Measurements from ENCODE around the gene KRTAP22-1.

The KRTAP22-1 gene

DNA sequence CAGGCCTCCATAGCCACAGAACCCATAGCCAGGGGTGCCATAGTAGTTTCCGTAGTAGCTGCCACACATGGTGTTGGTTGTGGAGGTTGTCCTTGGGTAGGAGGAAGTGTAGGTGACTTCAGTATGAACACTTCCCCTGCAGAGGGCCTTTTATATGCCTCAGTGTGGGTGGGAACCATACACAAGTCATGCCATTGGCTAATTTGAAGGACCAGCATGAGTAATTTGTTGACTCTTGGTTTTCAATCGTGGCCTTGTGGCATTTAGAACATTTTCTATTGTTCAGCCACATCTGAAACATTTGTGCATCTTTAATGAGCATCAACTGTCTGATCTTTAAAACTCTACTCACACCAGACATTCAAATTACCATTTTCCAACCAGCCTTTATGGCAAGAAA lies 12.9 kb downstream of the KRTAP22-1 start, which contains the start of gene KRTAP6-1:
Gene KRTAP6-1 (minus strand): TSS at position 95 of the 400 bp plus-strand sequence. CDS start 26 bp downstream, at position 69.
- no peak within 1 kb of the TSS for H3K4me3 ChIP-seq (ENCODE audit: low read depth, low read length)
- no peak for TF ChIP-seq MAX (IDR thresholded peaks at IDR 0.05; ENCODE audit: low read depth, low read length)
- no peak for TF ChIP-seq CTCF (IDR thresholded peaks at IDR 0.05; ENCODE audit: low read depth, low read length)
- no peak for TF ChIP-seq POLR2A (IDR thresholded peaks at IDR 0.05; ENCODE audit: extremely low read depth, insufficient read length)
- no peak for TF ChIP-seq MYC (IDR thresholded peaks at IDR 0.05; ENCODE audit: low read depth, low read length)
- no peak for DNase-seq (ENCODE audit: low read depth)

DNA sequence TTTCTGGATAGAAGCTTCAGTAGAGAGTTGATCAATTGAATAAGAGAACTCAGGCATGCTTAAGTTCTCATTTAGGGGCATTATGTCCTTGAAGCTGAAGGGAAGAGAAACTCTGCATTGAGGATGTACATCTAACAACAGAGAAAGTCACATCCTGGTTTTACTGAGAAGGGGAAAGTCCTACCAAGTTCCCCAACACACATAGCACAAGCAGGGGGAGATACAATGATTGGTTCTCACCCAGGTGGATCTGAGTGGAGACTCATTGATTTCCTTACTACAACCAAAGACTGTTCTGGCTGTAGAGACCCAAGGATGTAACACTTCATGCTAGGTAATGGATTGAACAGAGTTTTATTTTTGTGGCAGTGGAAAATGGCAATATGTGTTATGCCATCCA lies 14.3 kb downstream of the KRTAP22-1 start:
- no peak overlapping the region for H3K4me3 ChIP-seq (ENCODE audit: low read depth, low read length)
- no peak for DNase-seq (ENCODE audit: low read depth)
- TF ChIP-seq MYC (IDR thresholded peaks at IDR 0.05; ENCODE audit: low read depth, low read length) (no peak), POLR2A (IDR thresholded peaks at IDR 0.05; ENCODE audit: extremely low read depth, insufficient read length) (no peak), CTCF (IDR thresholded peaks at IDR 0.05; ENCODE audit: low read depth, low read length) (no peak), MAX (IDR thresholded peaks at IDR 0.05; ENCODE audit: low read depth, low read length) (no peak)

DNA sequence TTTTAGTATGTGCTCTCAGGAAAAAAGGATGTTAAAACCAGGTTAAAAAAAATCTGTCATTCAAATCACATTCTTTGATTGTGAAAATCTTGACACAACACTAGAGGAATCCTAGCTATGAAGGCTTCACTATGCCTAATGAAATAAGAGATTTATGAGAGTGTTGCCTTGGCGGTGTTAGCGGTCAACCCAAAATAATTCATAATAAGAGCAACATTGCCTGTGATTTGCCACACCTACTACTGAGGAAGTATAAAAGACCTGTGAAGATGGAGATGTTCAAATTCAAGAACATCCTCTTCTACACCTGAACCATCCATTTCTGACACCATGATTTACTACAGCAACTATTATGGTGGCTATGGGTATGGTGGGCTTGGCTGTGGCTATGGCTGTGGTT lies 15.2 kb downstream of the KRTAP22-1 start, which contains the start of gene KRTAP20-1:
Gene KRTAP20-1 (plus strand): TSS at position 301 of the 400 bp plus-strand sequence. CDS start 30 bp downstream, at position 331.
- DNase-seq (ENCODE audit: low read depth), result no peak
- TF ChIP-seq MYC (IDR thresholded peaks at IDR 0.05; ENCODE audit: low read depth, low read length) (no peak), POLR2A (IDR thresholded peaks at IDR 0.05; ENCODE audit: extremely low read depth, insufficient read length) (no peak)
- no peak within 1 kb of the TSS for H3K4me3 ChIP-seq (ENCODE audit: low read depth, low read length)

- DNase-seq (ENCODE audit: low read depth), result no peak
- TF ChIP-seq MAX (IDR thresholded peaks at IDR 0.05; ENCODE audit: low read depth, low read length), result no peak
Observed at GRCh38 chr21:30620080-30620479, 19.2 kb downstream of the KRTAP22-1 start.

DNA sequence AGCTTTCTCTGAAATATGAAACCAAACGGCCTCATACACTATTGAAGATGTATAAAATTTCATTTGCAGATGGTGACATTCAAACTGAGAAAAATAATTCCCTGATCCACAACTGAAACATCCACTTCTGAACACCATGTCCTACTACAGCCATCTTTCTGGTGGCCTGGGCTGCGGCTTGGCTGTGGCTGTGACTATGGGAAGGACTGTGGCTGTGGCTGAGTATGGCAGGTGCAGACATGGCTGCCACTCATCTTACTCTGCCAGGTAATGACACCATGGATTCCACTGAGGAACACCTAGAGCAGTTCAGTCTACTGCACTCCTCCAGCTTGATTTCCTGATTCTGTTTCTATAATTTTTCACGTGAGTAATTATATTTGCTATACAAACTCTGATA lies 19.6 kb downstream of the KRTAP22-1 start, which contains the start of gene KRTAP20-4:
Gene KRTAP20-4 (plus strand): TSS at position 106 of the 400 bp plus-strand sequence.
- no peak for DNase-seq (ENCODE audit: low read depth)

More at GRCh38 chr21:30620080-30620479, 19.2 kb downstream of the KRTAP22-1 start:
- H3K4me3 ChIP-seq (ENCODE audit: low read depth, low read length), result no peak overlapping the region

DNA sequence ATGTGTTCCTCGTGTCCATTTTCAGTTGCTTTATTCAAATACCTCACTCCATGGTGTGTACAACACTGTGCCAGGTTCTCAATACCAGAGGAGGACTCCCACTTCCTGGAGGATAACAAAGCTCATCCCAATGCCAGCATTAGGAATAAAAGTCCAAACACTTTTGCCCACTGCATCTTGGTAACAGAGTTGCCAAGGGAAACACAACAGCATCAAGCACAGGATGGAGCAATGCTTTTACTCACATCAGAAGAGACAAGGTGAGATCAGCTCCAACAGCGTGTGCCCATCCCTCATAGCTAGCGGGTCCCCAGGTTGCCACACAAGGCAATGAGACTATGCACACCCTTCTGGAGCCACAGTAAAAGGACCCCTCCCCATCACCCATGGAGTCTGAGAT lies 22.5 kb downstream of the KRTAP22-1 start:
- DNase-seq (ENCODE audit: low read depth), result no peak
- H3K4me3 ChIP-seq (ENCODE audit: low read depth, low read length), result no peak overlapping the region
- TF ChIP-seq MYC (IDR thresholded peaks at IDR 0.05; ENCODE audit: low read depth, low read length) (no peak), POLR2A (IDR thresholded peaks at IDR 0.05; ENCODE audit: extremely low read depth, insufficient read length) (no peak), CTCF (IDR thresholded peaks at IDR 0.05; ENCODE audit: low read depth, low read length) (no peak), MAX (IDR thresholded peaks at IDR 0.05; ENCODE audit: low read depth, low read length) (no peak)

More for the DNA sequence above, 19.6 kb downstream of the KRTAP22-1 start, which contains the start of gene KRTAP20-4:
- no peak within 1 kb of the TSS for H3K4me3 ChIP-seq (ENCODE audit: low read depth, low read length)
- TF ChIP-seq MYC (IDR thresholded peaks at IDR 0.05; ENCODE audit: low read depth, low read length), result no peak
- no peak for TF ChIP-seq MAX (IDR thresholded peaks at IDR 0.05; ENCODE audit: low read depth, low read length)
- no peak for TF ChIP-seq POLR2A (IDR thresholded peaks at IDR 0.05; ENCODE audit: extremely low read depth, insufficient read length)
- TF ChIP-seq CTCF (IDR thresholded peaks at IDR 0.05; ENCODE audit: low read depth, low read length), result no peak

Measured in NB4 (cell line).